Chondrocyte (in vitro differentiated cells): ENCODE measurements around the gene PTPN22. TPM values are rescaled to one million over a fixed set of nuclear protein-coding genes. Genes with fewer than 3 reads are reported as not detected.

Experiments used
- DNase-seq: peaks from one replicate; pipeline ENCODE4 v3.0.0; 2021; ENCODE audit warnings: mixed read lengths, low spot score
- H3K27ac Mint-ChIP-seq: one replicate; pipeline ENCODE4 v1.8.0; 2021; ENCODE audit warnings: mild to moderate bottlenecking, moderate library complexity, mixed read lengths; ENCODE audit not compliant: unreplicated experiment
- H3K27me3 Mint-ChIP-seq: 2 replicates; pipeline ENCODE4 v1.8.0; 2021; ENCODE audit warnings: low read depth, mixed read lengths
- H3K36me3 Mint-ChIP-seq: 2 replicates; pipeline ENCODE4 v1.8.0; 2021; ENCODE audit warnings: low read depth, mixed read lengths
- H3K4me1 Mint-ChIP-seq: 2 replicates; pipeline ENCODE4 v1.8.0; 2021; ENCODE audit warnings: low read depth, mild to moderate bottlenecking, mixed read lengths
- H3K4me3 Mint-ChIP-seq: one replicate; pipeline ENCODE4 v1.8.0; 2021; ENCODE audit warnings: mild to moderate bottlenecking, moderate library complexity, mixed read lengths; ENCODE audit not compliant: unreplicated experiment
- H3K9me3 Mint-ChIP-seq: 2 replicates; pipeline ENCODE4 v1.8.0; 2021; ENCODE audit warnings: low read depth, mixed read lengths
- CTCF ChIP-seq: fragments of 200-600 bp; sonication (generic); IDR thresholded peaks from 2 replicates; pipeline ENCODE4 v1.5.0; 2021; ENCODE audit warnings: antibody characterized with exemption, mild to moderate bottlenecking, moderate library complexity
- total RNA-seq: library from RNA; stranded (reverse); gene quantifications from 3 replicates; pipeline ENCODE4 v1.2.1, GENCODE V29; 2021

The PTPN22 gene
- total RNA-seq, 1 donor from 2014 or later = not detected

- peak overlapping the region; percentile 3 for H3K27ac Mint-ChIP-seq
- no peak overlapping the region for H3K4me3 Mint-ChIP-seq
These were observed 41.5 kb downstream of the PTPN22 start for GRCh38 chr1:113830039-113830438.

GRCh38 chr1:113821916-113822315 is 49.6 kb downstream of the PTPN22 start:
- Mint-ChIP-seq H3K4me3 (no peak overlapping the region), H3K36me3 (no peaks in the 10 kb centered on the region), H3K27ac (no peak overlapping the region), H3K27me3 (no peaks in the 10 kb centered on the region), H3K9me3 (no peaks in the 10 kb centered on the region), H3K4me1 (no peaks in the 10 kb centered on the region)
- no peak for TF ChIP-seq CTCF
- DNase-seq = no peak

More at GRCh38 chr1:113830039-113830438, 41.5 kb downstream of the PTPN22 start:
- TF ChIP-seq CTCF = no peak
- H3K27me3 Mint-ChIP-seq = peaks cover 3% of the 10 kb centered on the region
- H3K4me1 Mint-ChIP-seq = peaks cover 7% of the 10 kb centered on the region
- no peaks in the 10 kb centered on the region for H3K9me3 Mint-ChIP-seq
- no peak for DNase-seq
- no peaks in the 10 kb centered on the region for H3K36me3 Mint-ChIP-seq

DNA sequence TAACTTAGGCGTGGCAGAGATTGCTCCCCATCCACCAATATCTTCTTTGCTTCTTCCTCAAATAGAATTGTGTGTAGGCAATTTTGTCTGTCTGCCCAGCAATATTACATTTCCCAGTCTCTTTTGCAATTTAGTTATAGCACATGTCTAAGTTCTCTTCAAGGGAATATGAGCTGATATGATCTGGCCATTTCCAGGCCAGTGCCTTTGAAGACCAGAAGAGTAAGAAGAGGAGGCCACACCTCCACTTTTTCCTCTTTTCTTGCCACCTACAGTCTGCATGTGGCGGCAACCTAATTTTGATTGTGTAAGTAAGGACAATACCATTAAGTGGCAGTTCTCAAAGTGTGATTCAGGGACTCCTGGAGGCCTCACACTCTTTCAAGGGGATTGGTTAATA is 52.9 kb downstream of the PTPN22 start:
- no peaks in the 10 kb centered on the region for H3K4me1 Mint-ChIP-seq

DNA sequence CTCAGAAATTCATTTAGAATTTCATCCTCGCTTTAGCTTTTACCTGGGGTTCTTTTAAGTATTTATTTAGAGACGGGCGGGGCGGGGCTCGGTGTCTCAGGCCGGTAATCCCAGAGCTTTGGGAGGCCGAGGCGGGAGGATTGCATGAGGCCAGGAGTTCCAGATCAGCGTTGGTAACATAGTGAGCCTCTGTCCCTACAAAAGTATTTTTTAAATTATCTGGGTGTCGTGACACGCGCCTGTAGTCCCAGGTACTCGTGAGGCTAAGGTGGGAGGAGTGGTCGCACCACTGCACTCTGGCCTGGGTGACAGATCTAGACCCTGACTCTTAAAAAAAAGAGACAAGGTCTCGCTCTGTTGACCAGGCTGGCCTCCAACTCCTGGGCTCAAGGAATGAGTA is 58.3 kb downstream of the PTPN22 start:
- Mint-ChIP-seq H3K27ac (no peak overlapping the region), H3K9me3 (no peaks in the 10 kb centered on the region), H3K4me1 (peaks cover 31% of the 10 kb centered on the region), H3K4me3 (peak overlapping the region; percentile 25), H3K36me3 (no peaks in the 10 kb centered on the region), H3K27me3 (no peaks in the 10 kb centered on the region)
- no peak for DNase-seq
- no peak for TF ChIP-seq CTCF

More for the DNA sequence above, 52.9 kb downstream of the PTPN22 start:
- Mint-ChIP-seq H3K36me3 (no peaks in the 10 kb centered on the region), H3K27me3 (no peaks in the 10 kb centered on the region), H3K9me3 (no peaks in the 10 kb centered on the region), H3K4me3 (no peak overlapping the region), H3K27ac (no peak overlapping the region)
- no peak for DNase-seq
- TF ChIP-seq CTCF = no peak

- peaks cover 31% of the 10 kb centered on the region for H3K4me1 Mint-ChIP-seq
These were observed 58.8 kb downstream of the PTPN22 start for GRCh38 chr1:113812661-113813135.

More at GRCh38 chr1:113812661-113813135, 58.8 kb downstream of the PTPN22 start:
- Mint-ChIP-seq H3K27me3 (no peaks in the 10 kb centered on the region), H3K27ac (peak overlapping the region; percentile 96), H3K4me3 (peak overlapping the region; percentile 93), H3K36me3 (no peaks in the 10 kb centered on the region), H3K9me3 (no peaks in the 10 kb centered on the region)
- no peak for DNase-seq
- peak; percentile 37 for TF ChIP-seq CTCF
